ENCODE measurements around the gene SLC35A3.
"Not testable (repeated sequence)": the region's sequence is repeated elsewhere in the genome, so short reads cannot be mapped to it uniquely, and the experiment has no call there.

SLC35A3 gene

GRCh38 chr1:99975529-99975928 lies 5.7 kb downstream of the SLC35A3 start:
- no peak for DNase-seq (ENCODE audit: low spot score)

GRCh38 chr1:99977326-99977725 lies 7.5 kb downstream of the SLC35A3 start:
- not testable (repeated sequence) for DNase-seq (ENCODE audit: low spot score)

GRCh38 chr1:99978218-99978617 lies 8.4 kb downstream of the SLC35A3 start:
- DNase-seq (ENCODE audit: low spot score) = no peak

GRCh38 chr1:99979091-99979490 lies 9.3 kb downstream of the SLC35A3 start:
- peak; percentile 56 for DNase-seq (ENCODE audit: low spot score)

- DNase-seq (ENCODE audit: low spot score) = no peak
Measured at GRCh38 chr1:99980928-99981327, 11.1 kb downstream of the SLC35A3 start.

GRCh38 chr1:99986656-99987225 lies 16.9 kb downstream of the SLC35A3 start:
- DNase-seq (ENCODE audit: low spot score) = no peak

GRCh38 chr1:99988210-99988765 lies 18.5 kb downstream of the SLC35A3 start:
- no peak for DNase-seq (ENCODE audit: low spot score)

GRCh38 chr1:99992044-99992722 lies 22.4 kb downstream of the SLC35A3 start:
- DNase-seq (ENCODE audit: low spot score) = no peak

GRCh38 chr1:99992760-99993467 lies 23.1 kb downstream of the SLC35A3 start:
- no peak for DNase-seq (ENCODE audit: low spot score)

- DNase-seq (ENCODE audit: low spot score) = no peak
Measured at GRCh38 chr1:99993468-99993845, 23.7 kb downstream of the SLC35A3 start.

GRCh38 chr1:99994496-99994895 lies 24.7 kb downstream of the SLC35A3 start:
- no peak for DNase-seq (ENCODE audit: low spot score)

GRCh38 chr1:99996951-99997350 lies 27.2 kb downstream of the SLC35A3 start:
- DNase-seq (ENCODE audit: low spot score) = no peak

GRCh38 chr1:100001462-100001861 lies 31.7 kb downstream of the SLC35A3 start:
- DNase-seq (ENCODE audit: low spot score) = no peak

- DNase-seq (ENCODE audit: low spot score) = no peak
Measured at GRCh38 chr1:100005424-100005823, 35.6 kb downstream of the SLC35A3 start.

GRCh38 chr1:100006688-100007087 lies 36.9 kb downstream of the SLC35A3 start:
- no peak for DNase-seq (ENCODE audit: low spot score)

GRCh38 chr1:100009458-100009857 lies 39.7 kb downstream of the SLC35A3 start:
- DNase-seq (ENCODE audit: low spot score) = no peak

- DNase-seq (ENCODE audit: low spot score) = no peak
Measured at GRCh38 chr1:100010804-100011203, 41.0 kb downstream of the SLC35A3 start.

GRCh38 chr1:100019220-100019619 lies 49.4 kb downstream of the SLC35A3 start:
- DNase-seq (ENCODE audit: low spot score) = no peak

- no peak for DNase-seq (ENCODE audit: low spot score)
Measured at GRCh38 chr1:100023482-100023881, 53.7 kb downstream of the SLC35A3 start.

GRCh38 chr1:100027212-100027611 lies 57.4 kb downstream of the SLC35A3 start:
- DNase-seq (ENCODE audit: low spot score) = no peak

- no peak for DNase-seq (ENCODE audit: low spot score)
Measured at GRCh38 chr1:100028765-100029164, 59.0 kb downstream of the SLC35A3 start.

GRCh38 chr1:100034470-100034869 lies 64.7 kb downstream of the SLC35A3 start:
- DNase-seq (ENCODE audit: low spot score) = peak; percentile 44

GRCh38 chr1:100035214-100035613 lies 65.4 kb downstream of the SLC35A3 start:
- DNase-seq (ENCODE audit: low spot score) = no peak
